ENCODE data around the gene PIK3CA.

Gene PIK3CA

DNA sequence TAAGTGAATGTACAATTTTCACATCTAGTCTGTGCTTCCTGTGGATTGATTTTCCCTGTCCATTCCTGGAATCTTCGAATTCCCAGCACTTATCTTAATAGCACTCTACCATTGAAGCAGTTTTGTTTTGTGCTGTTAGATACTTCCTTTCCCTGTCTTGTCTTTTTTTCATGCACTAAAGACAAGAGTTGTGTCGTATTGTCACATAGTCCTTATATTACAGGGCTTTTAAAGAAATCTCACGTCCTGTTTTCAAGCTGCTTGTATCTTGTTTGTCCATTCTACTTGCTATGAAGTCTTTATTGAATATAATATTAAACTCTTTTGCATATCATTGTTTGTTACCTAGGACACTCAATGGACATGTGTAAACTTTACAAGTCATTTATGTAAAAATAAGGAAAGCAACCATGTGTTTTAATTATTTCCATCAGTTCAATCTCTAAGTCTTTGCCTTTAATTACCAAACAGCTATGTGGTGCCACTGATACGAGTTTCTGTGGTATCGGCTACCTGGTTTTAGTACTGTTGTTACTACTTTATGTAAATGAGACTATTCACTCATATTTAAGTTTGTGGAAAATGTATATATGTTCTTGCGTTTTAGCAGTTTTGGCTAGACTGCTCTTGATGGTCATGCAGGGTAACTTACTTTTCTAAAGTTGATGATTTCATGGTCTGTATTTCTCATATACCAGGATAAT, 10.3 kb downstream of the PIK3CA start:
- no peak for DNase-seq

DNA sequence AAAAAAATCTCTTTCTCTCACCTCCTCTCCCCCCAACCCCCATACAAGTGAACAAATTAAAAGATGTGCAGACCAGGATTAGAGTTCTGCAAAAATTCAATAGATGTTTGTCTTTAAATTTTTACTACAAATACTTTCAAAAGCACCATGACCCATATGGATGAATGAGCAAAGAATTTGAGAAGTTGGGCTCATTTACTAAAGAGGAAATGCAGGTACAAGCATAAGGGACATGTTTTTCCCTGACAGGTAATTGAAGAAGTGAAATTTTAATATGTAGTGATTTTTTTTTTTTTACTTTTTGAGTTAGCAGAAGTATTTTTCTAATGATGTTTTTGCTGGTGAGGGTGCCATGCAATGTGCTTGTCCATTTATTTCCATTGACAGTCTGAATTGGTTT, 15.3 kb downstream of the PIK3CA start:
- DNase-seq: no peak

DNA sequence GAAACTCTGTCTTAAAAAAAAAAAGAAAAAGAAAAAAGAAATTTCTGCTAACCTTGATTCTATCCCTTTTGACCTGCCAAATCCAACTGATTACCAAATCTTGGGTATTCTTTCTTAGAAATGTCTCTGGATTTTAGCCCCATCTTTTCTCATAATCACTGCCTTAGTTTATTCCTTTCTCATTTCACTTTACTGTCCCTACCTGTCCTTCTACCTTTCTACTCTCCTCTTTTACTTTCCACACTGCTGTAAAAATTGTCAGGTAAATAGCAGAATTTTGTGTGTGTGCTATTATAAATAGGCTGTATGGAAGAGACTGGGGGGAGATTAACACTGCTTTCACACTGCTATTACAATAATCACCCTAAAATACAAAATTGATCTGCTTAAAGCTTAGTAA, 16.7 kb downstream of the PIK3CA start:
- no peak for DNase-seq

DNA sequence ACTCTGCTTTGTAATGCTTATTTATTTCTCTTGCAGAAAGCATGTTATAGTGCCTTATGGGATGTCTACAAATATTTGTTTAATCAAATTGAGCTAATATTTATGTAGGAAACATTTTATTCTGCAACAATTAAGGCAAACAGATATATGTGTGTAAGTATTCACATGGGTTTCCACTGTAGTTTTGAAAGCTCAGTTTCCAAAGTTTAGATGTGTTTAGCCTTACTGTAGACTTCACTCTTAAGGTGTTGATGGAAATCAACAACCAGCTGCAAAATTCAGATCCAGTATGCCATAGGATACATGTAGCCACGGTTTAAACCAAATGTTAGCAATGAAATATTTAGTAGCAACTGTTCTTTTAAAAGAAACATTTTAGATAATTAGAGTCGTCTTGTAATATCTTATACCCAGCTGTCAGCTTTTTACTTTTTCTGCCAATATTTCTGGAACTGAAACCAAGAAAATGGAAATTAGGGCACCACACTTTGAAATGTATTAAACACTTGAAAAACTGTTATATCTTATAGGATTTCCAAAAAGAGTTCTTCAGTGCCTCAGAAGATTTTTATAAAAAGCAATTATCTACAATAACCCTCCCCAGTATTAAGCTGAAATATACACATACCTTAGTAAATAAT, 18.5 kb downstream of the PIK3CA start:
- DNase-seq: no peak

DNA sequence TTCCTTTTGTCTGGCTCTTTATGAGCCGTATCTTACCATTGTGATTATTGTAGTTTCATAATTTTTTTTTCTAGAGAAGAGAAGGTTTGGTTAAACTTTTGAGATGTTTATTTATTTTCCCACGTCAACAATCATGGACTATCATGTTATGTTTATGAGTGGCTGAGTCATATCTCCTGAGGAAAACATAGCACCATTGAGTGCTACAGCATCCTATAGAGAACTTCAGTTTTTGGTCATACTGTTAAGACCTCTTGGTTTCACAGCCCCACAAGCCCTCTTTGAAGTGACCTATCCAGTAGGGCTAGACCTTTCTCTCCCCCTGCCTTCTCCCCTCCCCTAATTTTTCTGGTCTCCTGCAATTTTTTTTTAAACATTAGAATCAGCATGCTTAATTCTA, 20.8 kb downstream of the PIK3CA start:
- no peak for DNase-seq

DNA sequence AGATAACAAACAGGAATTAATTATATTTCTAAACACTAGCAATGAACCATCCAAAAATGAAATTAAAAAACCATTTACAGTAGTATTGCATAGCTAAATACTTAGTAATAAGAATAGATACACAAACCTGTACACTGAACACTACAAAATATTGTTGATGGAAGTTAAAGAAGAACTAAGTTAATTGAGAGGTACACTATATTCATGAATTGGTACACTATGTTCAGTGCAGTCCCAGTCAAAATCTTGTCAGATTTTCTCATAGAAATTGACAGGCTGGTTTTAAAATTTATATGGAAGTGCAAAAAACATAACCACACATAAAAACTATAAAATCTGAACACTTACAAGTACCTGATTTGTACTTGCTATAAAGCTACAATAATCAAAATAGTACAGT, 24.4 kb downstream of the PIK3CA start:
- no peak for DNase-seq

DNA sequence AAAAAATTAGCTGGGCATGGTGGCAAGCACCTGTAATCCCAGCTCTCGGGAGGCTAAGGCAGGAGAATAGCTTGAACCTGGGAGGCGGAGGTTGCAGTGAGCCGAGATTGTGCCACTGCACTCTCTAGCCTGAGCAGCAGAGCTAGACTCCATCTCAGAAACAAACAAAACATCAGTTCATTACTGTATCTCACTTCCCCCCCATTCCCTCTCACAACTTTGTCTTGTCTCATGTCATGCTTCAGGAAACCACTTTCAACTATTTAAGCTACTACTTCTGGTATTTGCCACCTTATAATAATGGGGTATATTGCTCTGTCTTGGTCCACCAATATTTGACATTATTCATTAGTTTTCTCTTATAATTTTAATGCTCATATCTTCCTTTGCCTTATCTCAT, 26.2 kb downstream of the PIK3CA start:
- no peak for DNase-seq

DNA sequence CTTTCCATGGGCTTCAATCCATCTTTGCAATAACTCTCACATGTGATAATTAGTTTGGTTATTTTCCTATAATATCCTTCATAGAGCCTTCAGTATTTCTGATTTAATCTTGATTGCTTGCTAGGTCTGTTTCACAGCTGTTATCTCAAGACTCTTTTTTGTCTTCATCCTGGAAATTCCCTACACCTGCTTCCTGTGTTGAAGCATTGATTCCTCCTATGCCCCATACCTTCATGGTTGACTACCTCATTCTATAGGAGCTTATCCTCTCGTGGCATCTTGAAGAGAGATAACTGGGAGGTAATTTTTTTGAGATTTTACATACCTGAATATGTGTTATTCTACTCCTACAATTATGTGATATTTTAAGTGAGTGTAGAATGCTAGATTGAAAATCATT, 26.7 kb downstream of the PIK3CA start:
- DNase-seq: no peak

DNA sequence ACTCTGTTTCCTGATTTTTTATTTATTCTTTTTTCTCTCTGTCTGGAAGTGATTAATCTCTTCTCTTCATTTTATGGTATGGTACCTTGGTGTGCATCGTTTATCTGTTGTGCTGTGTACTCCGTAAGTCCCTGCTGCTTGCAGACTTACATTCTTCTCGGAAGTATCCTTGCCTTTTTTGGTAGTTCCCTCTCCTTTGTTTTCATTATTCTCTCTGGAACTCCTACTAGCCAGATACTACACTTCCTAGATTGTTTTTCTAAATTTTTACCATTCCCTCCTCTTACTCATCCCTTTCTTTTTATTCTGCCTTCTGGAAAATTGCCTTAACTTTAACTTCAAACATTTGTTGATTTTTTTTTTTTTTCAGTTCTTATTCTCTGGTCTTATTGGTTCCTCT, 27.2 kb downstream of the PIK3CA start:
- DNase-seq: no peak

DNA sequence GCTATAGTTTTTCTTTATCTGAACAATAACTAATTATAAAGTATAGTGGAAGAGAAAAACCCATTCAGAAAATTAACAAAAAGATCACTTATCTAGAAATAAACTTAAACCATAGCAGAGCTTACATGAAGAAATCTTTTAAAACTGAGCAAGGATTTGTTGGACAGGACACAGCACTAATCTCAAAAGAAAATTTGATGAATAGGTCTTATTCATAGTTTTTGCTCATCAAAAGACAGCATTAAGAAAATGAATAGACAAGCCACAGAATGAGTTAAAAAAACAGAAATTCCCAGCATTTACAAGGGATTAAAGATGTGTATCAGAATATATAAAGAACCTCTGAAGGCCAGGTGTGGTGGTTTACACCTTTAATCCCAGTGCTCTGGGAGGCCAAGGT, 29.5 kb downstream of the PIK3CA start:
- DNase-seq: no peak

DNA sequence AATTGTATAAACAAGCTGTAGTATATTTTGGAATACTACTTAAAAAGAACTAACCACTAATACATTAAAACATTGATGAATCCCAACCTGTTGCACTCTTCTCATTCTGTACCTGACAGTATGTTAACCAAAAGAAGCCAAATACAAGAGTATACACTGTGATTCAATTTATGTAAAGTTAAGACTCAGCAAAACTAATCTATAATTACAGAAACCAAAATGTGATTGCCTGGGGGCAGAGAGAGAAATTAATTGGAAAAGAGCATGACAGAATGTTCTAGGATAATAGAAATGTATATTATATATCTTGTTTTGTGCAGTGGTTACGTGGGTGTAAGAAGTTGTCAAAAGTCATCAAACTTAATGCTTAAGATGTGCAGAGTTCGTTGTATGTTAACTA, 31.1 kb downstream of the PIK3CA start:
- no peak for DNase-seq

DNA sequence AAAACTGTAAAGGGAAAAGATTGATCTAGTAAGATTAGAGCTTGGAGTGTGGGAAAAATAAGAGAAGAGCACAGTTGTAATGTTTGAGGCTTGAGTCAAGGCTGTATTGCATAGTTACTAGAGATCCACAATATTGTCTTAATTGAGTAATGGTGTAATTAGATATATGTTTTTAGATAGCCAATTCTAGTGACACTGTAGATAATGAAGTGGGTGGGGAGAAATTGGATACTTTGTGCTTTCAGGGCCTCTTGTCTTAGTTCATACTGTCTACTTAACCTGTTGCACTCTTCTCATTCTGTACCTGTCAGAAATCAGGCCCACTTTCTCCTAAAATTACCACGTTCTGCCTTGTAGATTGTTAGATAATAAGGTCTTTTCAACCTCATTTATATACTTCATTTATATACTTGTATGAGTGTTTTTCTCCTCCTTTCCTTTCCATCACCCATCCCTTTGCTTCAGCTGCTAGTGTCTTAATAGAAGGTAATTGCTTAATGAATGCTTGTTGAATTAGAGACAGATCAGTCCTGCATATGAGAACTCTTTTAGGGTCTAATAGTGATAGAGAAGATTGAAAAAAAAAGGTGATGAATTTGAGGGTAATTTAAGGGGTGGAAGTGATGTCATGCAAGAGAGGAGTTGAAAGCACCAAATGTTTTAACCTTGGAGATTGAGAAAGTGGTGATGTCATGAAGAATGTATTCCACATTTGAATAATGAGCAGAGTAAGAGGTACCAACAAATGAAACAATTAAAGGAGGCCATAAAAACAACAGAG, 32.0 kb downstream of the PIK3CA start:
- DNase-seq: no peak

DNA sequence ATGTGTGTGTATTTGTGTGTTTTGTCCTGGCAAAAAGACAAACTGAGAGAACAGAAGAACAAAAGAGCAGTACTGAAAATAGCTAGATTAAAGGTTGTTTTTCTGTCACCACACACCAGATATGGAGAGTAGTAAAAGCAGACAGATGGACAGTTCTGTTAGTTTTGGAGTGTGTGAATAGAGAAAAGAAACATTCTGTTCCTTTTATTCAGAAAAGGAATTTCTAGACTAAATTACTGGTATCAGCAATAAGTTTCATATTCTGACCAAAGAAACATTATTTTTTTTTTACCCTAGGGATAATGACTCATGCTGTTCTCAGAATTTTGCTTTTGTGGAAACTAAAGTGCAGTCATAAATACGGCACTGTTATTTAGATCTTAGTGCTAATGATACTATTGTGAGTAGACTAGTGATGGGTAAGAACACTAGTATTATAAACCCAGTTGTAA, 32.9 kb downstream of the PIK3CA start:
- no peak for DNase-seq

DNA sequence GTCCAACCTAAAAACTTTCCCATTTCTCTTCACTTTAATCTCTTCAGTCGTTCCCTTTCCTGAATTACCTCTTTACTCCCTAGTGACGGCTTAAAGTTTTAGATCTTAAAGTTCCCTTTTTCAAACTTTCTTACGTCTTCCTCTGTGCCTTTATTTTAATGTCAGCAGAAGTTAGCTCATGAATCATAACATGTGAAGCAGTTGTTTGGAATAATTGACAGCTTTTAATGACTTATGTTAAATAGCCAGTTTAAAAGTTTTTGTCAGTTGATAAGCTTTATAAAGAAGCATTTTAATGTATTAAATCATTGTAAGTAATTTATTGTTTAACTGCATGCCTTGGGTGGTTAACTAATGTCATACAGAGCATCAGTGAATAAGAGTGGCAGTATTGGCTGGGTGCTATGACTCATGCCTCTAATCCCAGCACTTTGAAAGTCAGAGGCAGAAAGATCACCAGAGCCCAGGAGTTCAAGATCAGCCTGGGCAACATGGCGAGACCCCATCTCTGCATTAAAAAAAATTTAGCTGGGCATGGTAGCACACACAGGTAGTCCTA, 33.9 kb downstream of the PIK3CA start:
- no peak for DNase-seq

DNA sequence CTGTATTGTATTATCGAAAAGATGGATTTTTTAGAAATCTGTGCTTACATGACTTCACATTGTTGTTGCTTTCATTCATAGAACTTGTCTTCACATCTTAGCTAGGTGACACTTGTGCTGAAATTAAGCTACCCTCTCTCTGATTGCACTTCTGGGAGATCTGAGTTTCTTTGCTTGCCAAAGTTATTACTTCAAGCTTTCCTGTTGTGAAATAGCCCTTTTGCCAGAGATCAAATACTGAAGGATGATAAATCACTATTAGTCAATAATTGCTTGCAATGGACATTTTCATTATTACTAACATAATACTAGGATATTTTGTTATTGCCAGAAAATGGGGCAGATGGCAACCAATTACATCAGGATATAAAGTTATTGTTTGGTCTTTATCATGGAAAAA, 34.7 kb downstream of the PIK3CA start:
- DNase-seq: no peak

DNA sequence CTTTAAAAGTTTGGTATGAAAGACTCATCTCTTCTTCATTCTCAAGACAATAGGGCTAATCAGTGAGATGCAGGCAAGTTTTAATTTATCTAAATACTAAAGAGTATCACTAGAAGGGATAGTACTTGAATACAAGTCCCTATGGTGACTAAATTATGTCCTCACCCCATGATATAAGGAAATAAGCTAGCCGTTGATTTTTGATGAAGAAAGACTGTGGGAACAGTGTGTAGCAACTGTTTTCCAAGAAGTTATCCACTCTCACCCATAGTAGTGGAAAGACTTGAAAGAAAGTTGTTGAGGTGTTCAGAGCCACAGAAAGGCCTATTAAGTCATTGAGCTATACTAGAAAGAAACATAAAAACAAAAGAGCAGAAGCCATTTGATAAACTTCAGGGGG, 36.7 kb downstream of the PIK3CA start:
- DNase-seq: no peak

DNA sequence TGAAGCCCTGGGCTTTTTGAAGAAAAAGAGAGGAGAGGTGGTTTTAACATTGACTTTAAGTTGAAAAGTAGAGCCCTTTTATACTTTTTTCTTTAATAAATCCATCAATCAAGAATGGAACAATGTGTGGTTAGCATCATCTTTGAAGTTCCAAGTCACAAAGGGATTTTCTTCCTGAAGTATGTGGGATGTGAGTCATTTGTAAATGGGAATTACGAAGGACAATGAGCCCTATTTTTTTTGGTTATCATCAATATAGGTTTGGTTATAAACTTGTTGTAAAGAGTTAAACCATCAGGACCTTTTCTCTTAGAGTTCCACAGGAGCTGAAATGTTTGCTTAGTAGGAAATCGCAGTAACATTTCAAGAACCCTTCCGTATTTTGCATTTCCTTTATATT, 38.3 kb downstream of the PIK3CA start:
- DNase-seq: no peak

DNA sequence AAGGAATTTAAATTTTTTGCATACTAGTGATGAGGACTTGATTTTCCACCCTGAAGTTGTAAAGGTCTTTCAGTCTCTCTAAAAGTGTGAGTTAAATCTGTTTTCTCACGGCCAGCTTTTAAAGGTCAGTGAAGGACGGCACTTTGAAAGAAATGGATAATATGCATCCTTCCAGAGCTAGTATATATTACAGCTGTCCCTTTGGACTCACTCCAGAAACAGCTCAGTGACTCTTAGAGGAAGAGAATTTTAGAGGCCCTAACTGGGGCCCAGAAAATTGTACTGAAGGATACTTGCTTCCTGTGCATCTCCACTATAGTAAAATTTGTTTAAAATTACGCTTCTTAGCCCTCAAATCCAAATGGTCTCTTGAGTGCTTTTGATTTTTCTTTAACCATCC, 41.6 kb downstream of the PIK3CA start:
- DNase-seq: no peak

DNA sequence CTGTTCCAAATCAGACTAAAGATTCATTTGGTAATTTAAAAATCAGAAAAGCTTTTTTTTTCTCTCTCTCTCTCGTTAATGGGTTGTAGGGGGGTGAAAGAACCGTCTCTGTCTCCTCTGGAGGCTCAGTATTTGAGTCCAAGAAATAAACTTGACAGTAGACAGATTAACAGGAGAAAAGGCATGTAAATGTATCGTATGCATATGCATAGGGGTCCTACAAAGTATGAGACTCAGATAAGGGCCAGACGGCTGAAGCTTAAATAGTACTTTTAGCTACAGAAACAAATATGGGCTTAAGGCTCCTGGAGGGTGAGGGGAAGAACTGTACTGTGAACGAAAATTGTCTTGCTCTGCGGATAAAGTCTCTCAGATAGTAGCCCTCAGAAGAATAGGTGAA, 42.4 kb downstream of the PIK3CA start:
- no peak for DNase-seq

DNA sequence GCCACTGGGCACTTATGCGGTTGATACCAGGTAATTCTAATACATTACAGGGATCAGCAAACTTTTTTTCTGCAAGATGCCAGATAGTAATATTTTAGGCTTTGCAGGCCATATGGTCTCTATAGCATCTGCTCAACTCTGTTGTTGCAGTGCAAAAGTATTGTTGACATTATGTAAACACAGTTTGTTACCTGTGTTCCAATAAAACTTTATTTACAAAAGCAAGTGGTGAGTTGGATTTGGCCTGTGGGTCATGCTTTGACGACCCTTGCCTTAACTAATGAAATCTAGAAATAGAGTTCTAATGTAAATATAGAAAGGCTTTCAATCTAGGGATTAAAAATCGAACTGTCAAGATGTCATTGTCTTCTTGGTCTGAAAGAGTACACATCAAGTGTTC, 44.4 kb downstream of the PIK3CA start:
- no peak for DNase-seq

DNA sequence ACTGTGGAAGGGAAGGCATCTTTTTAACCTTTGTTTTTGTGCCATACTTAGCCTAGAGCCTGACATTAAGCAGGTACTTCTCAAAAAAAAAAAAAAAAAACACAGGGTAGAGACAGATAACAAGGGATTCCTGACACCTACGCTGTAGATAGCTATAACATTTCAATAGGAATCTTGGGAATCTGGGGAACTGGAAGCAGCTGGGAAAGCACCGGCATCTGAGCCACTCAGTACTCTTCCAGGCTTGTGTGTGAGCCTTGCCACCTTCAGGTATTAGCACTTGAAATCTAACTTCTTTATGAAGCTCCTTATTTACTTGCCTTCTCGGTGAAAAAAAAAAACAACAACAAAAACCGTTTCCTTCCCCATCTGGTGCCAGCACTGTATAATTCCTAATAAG, 46.8 kb downstream of the PIK3CA start:
- DNase-seq: no peak

DNA sequence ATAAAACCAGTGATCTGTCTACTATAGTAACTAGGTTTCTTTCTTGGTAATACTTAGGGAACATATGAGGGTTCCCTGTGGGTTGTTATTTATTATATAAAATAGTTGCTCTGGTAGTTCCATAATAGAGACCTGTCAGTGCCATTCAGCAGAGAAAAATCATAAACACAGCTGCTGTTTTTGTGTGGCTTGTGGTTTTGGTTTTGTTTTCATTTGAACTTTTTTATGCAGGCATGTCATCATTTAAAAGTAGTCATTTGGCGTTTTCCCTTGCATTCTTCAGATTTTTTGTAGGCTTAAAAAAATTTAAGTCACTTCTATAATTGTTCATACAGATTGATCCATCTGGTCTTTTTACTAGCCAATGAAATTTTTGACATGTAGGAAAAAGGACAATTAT, 47.9 kb downstream of the PIK3CA start:
- DNase-seq: no peak

DNA sequence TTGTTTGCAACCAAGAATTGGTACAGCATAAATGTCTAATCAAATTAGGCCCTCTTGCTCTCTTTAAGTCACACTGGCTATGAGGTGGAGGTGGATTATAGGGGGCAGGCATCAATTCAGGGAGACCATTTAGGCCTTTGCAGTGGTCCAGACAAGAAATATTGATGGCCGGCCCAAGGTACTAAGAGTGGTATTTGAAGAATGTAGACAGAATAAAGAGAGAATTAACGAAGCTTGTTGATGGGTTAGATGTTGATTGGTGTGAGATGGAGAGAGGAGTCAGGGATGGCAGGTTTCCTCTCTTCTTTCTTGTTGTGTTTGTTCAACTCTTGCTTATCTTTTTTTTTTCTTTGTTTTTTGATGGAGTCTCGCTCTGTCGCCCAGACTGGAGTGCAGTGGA, 48.5 kb downstream of the PIK3CA start:
- no peak for DNase-seq

DNA sequence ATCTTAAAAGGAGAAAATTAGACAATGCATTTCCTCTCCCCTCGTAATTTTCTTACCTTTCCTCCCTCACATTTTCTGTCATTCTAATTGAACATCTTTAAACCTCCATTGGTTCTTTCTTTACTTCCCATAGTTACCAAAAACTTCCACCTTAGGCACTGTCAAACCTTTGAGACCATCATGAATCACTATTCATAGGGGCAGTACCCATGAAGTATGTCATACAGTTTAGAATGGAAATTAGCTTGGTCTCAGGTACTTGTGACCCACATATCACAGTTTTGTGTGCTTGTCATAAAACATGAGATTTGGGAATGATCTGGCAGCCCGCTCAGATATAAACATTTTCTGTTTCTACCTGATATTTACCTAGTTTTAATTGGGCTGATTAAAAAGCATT, 52.6 kb downstream of the PIK3CA start:
- no peak for DNase-seq
